ENCODE results near the gene ANXA3.

DNA sequence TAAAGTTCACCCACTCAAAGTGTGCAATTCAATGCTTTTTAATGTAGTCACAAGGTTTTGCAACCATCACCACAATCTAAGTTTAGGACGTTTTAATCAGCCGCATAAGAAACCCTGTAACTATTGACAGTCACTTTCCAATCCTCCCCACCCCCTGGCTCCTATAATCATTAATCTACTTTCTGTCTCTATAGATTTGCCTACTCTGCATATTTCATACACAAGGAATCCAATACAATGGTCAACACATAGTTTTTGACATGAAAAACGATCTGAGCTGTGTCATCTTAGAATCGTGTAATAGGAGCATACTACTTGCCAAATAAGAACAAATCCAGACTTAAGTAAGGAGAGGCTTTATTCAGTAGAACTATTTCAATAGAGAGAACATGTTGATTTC, 47.6 kb downstream of the ANXA3 start:
- TF ChIP-seq, protein P1, sequence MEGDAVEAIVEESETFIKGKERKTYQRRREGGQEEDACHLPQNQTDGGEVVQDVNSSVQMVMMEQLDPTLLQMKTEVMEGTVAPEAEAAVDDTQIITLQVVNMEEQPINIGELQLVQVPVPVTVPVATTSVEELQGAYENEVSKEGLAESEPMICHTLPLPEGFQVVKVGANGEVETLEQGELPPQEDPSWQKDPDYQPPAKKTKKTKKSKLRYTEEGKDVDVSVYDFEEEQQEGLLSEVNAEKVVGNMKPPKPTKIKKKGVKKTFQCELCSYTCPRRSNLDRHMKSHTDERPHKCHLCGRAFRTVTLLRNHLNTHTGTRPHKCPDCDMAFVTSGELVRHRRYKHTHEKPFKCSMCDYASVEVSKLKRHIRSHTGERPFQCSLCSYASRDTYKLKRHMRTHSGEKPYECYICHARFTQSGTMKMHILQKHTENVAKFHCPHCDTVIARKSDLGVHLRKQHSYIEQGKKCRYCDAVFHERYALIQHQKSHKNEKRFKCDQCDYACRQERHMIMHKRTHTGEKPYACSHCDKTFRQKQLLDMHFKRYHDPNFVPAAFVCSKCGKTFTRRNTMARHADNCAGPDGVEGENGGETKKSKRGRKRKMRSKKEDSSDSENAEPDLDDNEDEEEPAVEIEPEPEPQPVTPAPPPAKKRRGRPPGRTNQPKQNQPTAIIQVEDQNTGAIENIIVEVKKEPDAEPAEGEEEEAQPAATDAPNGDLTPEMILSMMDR (IDR thresholded peaks at IDR 0.05) = no peak
- TF ChIP-seq POLR2AphosphoS5 (IDR thresholded peaks at IDR 0.05) (no peak), POLR2A (IDR thresholded peaks at IDR 0.05) (no peak), EP300 (IDR thresholded peaks at IDR 0.05) (no peak)

Measured in stomach (tissue), 4 donors.